SJCRH30 (cell line): ENCODE results near the gene PDE8B. TPM values are rescaled to one million over a fixed set of nuclear protein-coding genes. Genes with fewer than 3 reads are reported as not detected.

ENCODE experiments used
- DNase-seq, 2 experiments: peaks; one replicate each; pipeline ENCODE4 v3.0.0-alpha.2; 2015 to 2020
- H3K27ac ChIP-seq: fragments of 250-450 bp; sonication (Bioruptor Pico); 2 replicates; pipeline ENCODE4 v1.5.1; 2020; ENCODE audit warnings: mild to moderate bottlenecking, moderate library complexity
- H3K27me3 ChIP-seq: fragments of 250-450 bp; sonication (Bioruptor Pico); 2 replicates; pipeline ENCODE4 v1.5.1; 2020; ENCODE audit warnings: mild to moderate bottlenecking, moderate library complexity
- H3K36me3 ChIP-seq: fragments of 250-450 bp; sonication (Bioruptor Pico); 2 replicates; pipeline ENCODE4 v1.5.1; 2020; ENCODE audit warnings: mild to moderate bottlenecking, moderate library complexity
- H3K4me1 ChIP-seq: fragments of 250-450 bp; sonication (Bioruptor Pico); 2 replicates; pipeline ENCODE4 v1.5.1; 2020; ENCODE audit warnings: mild to moderate bottlenecking, moderate library complexity
- H3K4me3 ChIP-seq: fragments of 250-450 bp; sonication (Bioruptor Pico); 2 replicates; pipeline ENCODE4 v1.5.1; 2020; ENCODE audit warnings: mild to moderate bottlenecking, moderate library complexity
- H3K9me3 ChIP-seq: fragments of 250-450 bp; sonication (Bioruptor Pico); replicated peaks from 2 replicates; pipeline ENCODE4 v1.5.1; 2020; ENCODE audit warnings: mild to moderate bottlenecking, moderate library complexity
- total RNA-seq: library from RNA; depleted of rRNA; stranded (reverse); fragments of >200 nt; shearing (Covaris generic); gene quantifications from 2 replicates; pipeline ENCODE4 v1.2.3, GENCODE V29; 2014

PDE8B gene
- total RNA-seq, 1 experiment from 2014 or later = 0.22 TPM

- Histone ChIP-seq H3K9me3 (no peaks in the 10 kb centered on the region; the same call in 1 of the 2 replicates), H3K4me1 (no peaks in the 10 kb centered on the region), H3K4me3 (no peak overlapping the region), H3K27ac (no peak overlapping the region), H3K36me3 (no peaks in the 10 kb centered on the region), H3K27me3 (peaks cover 3% of the 10 kb centered on the region)
- no peak for DNase-seq
These were observed 887 bp upstream of the PDE8B start for GRCh38 chr5:77209495-77210090.

GRCh38 chr5:77210964-77211690 lies 647 bp downstream of the PDE8B start:
- Histone ChIP-seq H3K4me1 (no peaks in the 10 kb centered on the region), H3K27ac (no peak overlapping the region), H3K9me3 (no peaks in the 10 kb centered on the region; the same call in 1 of the 2 replicates), H3K27me3 (peaks cover 3% of the 10 kb centered on the region), H3K4me3 (no peak overlapping the region), H3K36me3 (no peaks in the 10 kb centered on the region)
- DNase-seq = no peak

- no peak overlapping the region for H3K4me3 ChIP-seq
- H3K27ac ChIP-seq = no peak overlapping the region
- peaks cover 3% of the 10 kb centered on the region for H3K27me3 ChIP-seq
- H3K36me3 ChIP-seq = no peaks in the 10 kb centered on the region
- no peaks in the 10 kb centered on the region; the same call in 1 of the 2 replicates for H3K9me3 ChIP-seq
- no peak for DNase-seq
- H3K4me1 ChIP-seq = no peaks in the 10 kb centered on the region
These were observed 1.2 kb downstream of the PDE8B start for GRCh38 chr5:77211691-77212047.

GRCh38 chr5:77213601-77214000 lies 3.1 kb downstream of the PDE8B start:
- H3K27me3 ChIP-seq = peaks cover 3% of the 10 kb centered on the region
- no peak overlapping the region for H3K4me3 ChIP-seq
- H3K4me1 ChIP-seq = no peaks in the 10 kb centered on the region
- no peak for DNase-seq
- H3K27ac ChIP-seq = no peak overlapping the region
- no peaks in the 10 kb centered on the region for H3K9me3 ChIP-seq
- H3K36me3 ChIP-seq = no peaks in the 10 kb centered on the region

GRCh38 chr5:77214151-77214550 lies 3.7 kb downstream of the PDE8B start:
- H3K27ac ChIP-seq = no peak overlapping the region
- H3K36me3 ChIP-seq = no peaks in the 10 kb centered on the region
- H3K27me3 ChIP-seq = peaks cover 3% of the 10 kb centered on the region; the same call in 1 of the 2 replicates
- H3K4me1 ChIP-seq = no peaks in the 10 kb centered on the region
- no peak overlapping the region for H3K4me3 ChIP-seq
- no peaks in the 10 kb centered on the region for H3K9me3 ChIP-seq
- DNase-seq = no peak

- no peaks in the 10 kb centered on the region for H3K27me3 ChIP-seq
- H3K36me3 ChIP-seq = no peaks in the 10 kb centered on the region
- H3K4me1 ChIP-seq = no peaks in the 10 kb centered on the region
- H3K27ac ChIP-seq = no peak overlapping the region
- DNase-seq = no peak
- H3K4me3 ChIP-seq = no peak overlapping the region
- no peaks in the 10 kb centered on the region for H3K9me3 ChIP-seq
These were observed 7.8 kb downstream of the PDE8B start for GRCh38 chr5:77218263-77218662.

GRCh38 chr5:77221115-77221514 lies 10.6 kb downstream of the PDE8B start:
- Histone ChIP-seq H3K27ac (no peak overlapping the region), H3K4me1 (peaks cover 9% of the 10 kb centered on the region; the same call in 1 of the 2 replicates), H3K27me3 (no peaks in the 10 kb centered on the region), H3K4me3 (no peak overlapping the region), H3K9me3 (no peaks in the 10 kb centered on the region), H3K36me3 (no peaks in the 10 kb centered on the region)
- no peak for DNase-seq

GRCh38 chr5:77222722-77223121 lies 12.2 kb downstream of the PDE8B start:
- no peak overlapping the region for H3K27ac ChIP-seq
- no peaks in the 10 kb centered on the region for H3K36me3 ChIP-seq
- no peak for DNase-seq
- H3K4me1 ChIP-seq = peaks cover 9% of the 10 kb centered on the region; the same call in 1 of the 2 replicates
- no peak overlapping the region for H3K4me3 ChIP-seq
- no peaks in the 10 kb centered on the region for H3K9me3 ChIP-seq
- no peaks in the 10 kb centered on the region for H3K27me3 ChIP-seq

GRCh38 chr5:77223653-77224052 lies 13.2 kb downstream of the PDE8B start:
- Histone ChIP-seq H3K4me3 (no peak overlapping the region), H3K4me1 (peaks cover 9% of the 10 kb centered on the region; the same call in 1 of the 2 replicates), H3K27me3 (no peaks in the 10 kb centered on the region), H3K9me3 (no peaks in the 10 kb centered on the region), H3K36me3 (no peaks in the 10 kb centered on the region), H3K27ac (no peak overlapping the region)
- DNase-seq = no peak

GRCh38 chr5:77224672-77225355 lies 14.3 kb downstream of the PDE8B start:
- H3K9me3 ChIP-seq = no peaks in the 10 kb centered on the region
- DNase-seq = peak in 1 of 2 experiments; percentile 23

GRCh38 chr5:77225531-77225930 lies 15.1 kb downstream of the PDE8B start:
- Histone ChIP-seq H3K27me3 (no peaks in the 10 kb centered on the region), H3K4me3 (no peak overlapping the region), H3K9me3 (no peaks in the 10 kb centered on the region), H3K27ac (no peak overlapping the region), H3K36me3 (no peaks in the 10 kb centered on the region), H3K4me1 (peaks cover 9% of the 10 kb centered on the region; the same call in 1 of the 2 replicates)
- DNase-seq = no peak

More at GRCh38 chr5:77224672-77225355, 14.3 kb downstream of the PDE8B start:
- Histone ChIP-seq H3K4me1 (peaks cover 9% of the 10 kb centered on the region; the same call in 1 of the 2 replicates), H3K4me3 (no peak overlapping the region), H3K27me3 (no peaks in the 10 kb centered on the region), H3K27ac (no peak overlapping the region), H3K36me3 (no peaks in the 10 kb centered on the region)

- H3K9me3 ChIP-seq = no peaks in the 10 kb centered on the region
- H3K27me3 ChIP-seq = no peaks in the 10 kb centered on the region
- H3K27ac ChIP-seq = no peak overlapping the region
- no peaks in the 10 kb centered on the region for H3K36me3 ChIP-seq
- no peak for DNase-seq
- no peak overlapping the region for H3K4me3 ChIP-seq
- H3K4me1 ChIP-seq = peaks cover 3% of the 10 kb centered on the region; the same call in 1 of the 2 replicates
These were observed 19.4 kb downstream of the PDE8B start for GRCh38 chr5:77229887-77230286.

GRCh38 chr5:77230727-77231470 lies 20.4 kb downstream of the PDE8B start:
- H3K4me1 ChIP-seq = no peaks in the 10 kb centered on the region
- no peaks in the 10 kb centered on the region for H3K36me3 ChIP-seq
- H3K4me3 ChIP-seq = no peak overlapping the region
- H3K27me3 ChIP-seq = no peaks in the 10 kb centered on the region
- H3K9me3 ChIP-seq = no peaks in the 10 kb centered on the region
- DNase-seq = no peak
- no peak overlapping the region for H3K27ac ChIP-seq

- Histone ChIP-seq H3K36me3 (no peaks in the 10 kb centered on the region), H3K9me3 (no peaks in the 10 kb centered on the region), H3K27me3 (no peaks in the 10 kb centered on the region), H3K4me1 (no peaks in the 10 kb centered on the region), H3K27ac (no peak overlapping the region), H3K4me3 (no peak overlapping the region)
- no peak for DNase-seq
These were observed 21.1 kb downstream of the PDE8B start for GRCh38 chr5:77231471-77232138.
